ENCODE results near the gene CAMP. TPM values are rescaled to one million over a fixed set of nuclear protein-coding genes. Genes with fewer than 3 reads are reported as not detected.
A peak's percentile ranks its signal among the peaks of the same experiment; 100 is the strongest.

Gene CAMP
- total RNA-seq, 2 donors from 2014 or later: not detected

DNA sequence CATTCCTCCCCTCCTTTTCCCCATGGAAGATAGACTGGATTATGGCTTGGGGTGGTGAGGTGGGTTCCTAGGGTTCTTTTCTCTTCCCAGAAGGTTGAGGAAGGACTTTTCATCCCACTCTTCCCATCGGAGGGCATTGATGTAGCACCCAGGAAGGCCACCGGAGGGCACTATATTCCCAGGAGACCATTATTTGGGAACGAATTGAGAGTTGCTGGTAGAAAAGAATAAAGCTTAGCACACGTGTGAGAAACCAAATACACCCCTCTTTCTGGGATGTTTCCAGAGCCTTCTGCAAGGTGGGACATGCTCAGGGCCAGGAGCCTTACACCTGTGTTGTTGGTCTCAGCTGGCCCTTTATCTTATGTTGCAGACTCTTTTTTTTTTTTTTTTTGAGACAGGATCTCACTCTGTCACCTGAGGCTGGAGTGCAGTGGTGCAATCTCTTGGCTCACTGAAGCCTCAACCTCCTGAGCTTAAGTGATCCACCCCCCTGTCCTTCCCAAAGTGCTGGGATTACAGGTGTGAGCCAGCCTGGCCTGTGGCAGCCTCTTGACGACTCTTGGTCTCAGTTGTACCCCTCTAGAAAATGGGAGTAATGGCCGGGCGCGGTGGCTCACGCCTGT lies 28.7 kb upstream of the CAMP start:
- Histone ChIP-seq H3K27me3 (no peaks in the 10 kb centered on the region), H3K9me3 (no peaks in the 10 kb centered on the region), H3K36me3 (replicated peaks in 1 of 2; ENCODE audit: insufficient read depth in 1 of 2, low read depth in 2 of 2) (no peaks in the 10 kb centered on the region), H3K4me1 (no peaks in the 10 kb centered on the region), H3K27ac (no peak overlapping the region), H3K4me3 (no peak overlapping the region)
- TF ChIP-seq, protein P1, sequence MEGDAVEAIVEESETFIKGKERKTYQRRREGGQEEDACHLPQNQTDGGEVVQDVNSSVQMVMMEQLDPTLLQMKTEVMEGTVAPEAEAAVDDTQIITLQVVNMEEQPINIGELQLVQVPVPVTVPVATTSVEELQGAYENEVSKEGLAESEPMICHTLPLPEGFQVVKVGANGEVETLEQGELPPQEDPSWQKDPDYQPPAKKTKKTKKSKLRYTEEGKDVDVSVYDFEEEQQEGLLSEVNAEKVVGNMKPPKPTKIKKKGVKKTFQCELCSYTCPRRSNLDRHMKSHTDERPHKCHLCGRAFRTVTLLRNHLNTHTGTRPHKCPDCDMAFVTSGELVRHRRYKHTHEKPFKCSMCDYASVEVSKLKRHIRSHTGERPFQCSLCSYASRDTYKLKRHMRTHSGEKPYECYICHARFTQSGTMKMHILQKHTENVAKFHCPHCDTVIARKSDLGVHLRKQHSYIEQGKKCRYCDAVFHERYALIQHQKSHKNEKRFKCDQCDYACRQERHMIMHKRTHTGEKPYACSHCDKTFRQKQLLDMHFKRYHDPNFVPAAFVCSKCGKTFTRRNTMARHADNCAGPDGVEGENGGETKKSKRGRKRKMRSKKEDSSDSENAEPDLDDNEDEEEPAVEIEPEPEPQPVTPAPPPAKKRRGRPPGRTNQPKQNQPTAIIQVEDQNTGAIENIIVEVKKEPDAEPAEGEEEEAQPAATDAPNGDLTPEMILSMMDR (IDR thresholded peaks at IDR 0.05): peak; percentile 60 to 79 (median 76)
- no peak for TF ChIP-seq POLR2A (IDR thresholded peaks at IDR 0.05)
- peak; percentile 89 for ATAC-seq
- WGBS, 2 donors: 49 to 54% methylated on average over 9 of the region's 9 CpGs
- peak; percentile 60 to 79 (median 67) for DNase-seq
- intact Hi-C loops (cut with DNase I): no loop called here

DNA sequence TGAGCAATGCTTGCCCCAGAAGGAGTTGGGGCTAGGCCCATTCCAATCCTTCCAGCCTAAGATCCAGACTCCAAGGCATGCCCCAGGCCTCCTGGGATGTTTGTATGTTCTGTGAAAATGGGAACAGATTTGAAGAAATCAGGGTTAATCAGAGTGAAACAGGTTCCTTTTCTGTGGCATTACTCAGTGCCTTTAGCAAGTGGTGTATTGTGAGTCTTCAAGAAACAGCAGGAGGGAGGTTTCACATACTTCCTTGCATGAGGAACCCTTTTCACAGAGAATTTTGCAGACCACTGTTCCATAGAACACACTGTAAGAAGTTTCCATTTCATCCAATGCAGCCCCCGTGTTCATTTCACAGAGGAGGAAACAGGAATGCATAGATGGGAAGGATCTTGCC lies 26.7 kb upstream of the CAMP start:
- TF ChIP-seq, protein P1 (IDR thresholded peaks at IDR 0.05): no peak
- TF ChIP-seq POLR2A (IDR thresholded peaks at IDR 0.05): no peak
- no peaks in the 10 kb centered on the region for H3K9me3 ChIP-seq
- intact Hi-C loops (cut with DNase I): no loop called here
- H3K27me3 ChIP-seq: no peaks in the 10 kb centered on the region
- 69 to 80% methylated on average over 1 of the region's 1 CpG for WGBS, 2 donors
- no peaks in the 10 kb centered on the region for H3K4me1 ChIP-seq
- no peak overlapping the region for H3K4me3 ChIP-seq
- no peak for ATAC-seq
- no peak overlapping the region for H3K27ac ChIP-seq
- no peak for DNase-seq
- H3K36me3 ChIP-seq (replicated peaks in 1 of 2; ENCODE audit: insufficient read depth in 1 of 2, low read depth in 2 of 2): no peaks in the 10 kb centered on the region

- no peak overlapping the region for H3K4me3 ChIP-seq
- no peaks in the 10 kb centered on the region for H3K27me3 ChIP-seq
- no peaks in the 10 kb centered on the region for H3K9me3 ChIP-seq
- no peaks in the 10 kb centered on the region for H3K4me1 ChIP-seq
- DNase-seq (no peak), ATAC-seq (no peak)
- TF ChIP-seq POLR2A (IDR thresholded peaks at IDR 0.05): no peak
- TF ChIP-seq, protein P1 (IDR thresholded peaks at IDR 0.05): no peak
- H3K36me3 ChIP-seq (replicated peaks in 1 of 2; ENCODE audit: insufficient read depth in 1 of 2, low read depth in 2 of 2): no peaks in the 10 kb centered on the region
- H3K27ac ChIP-seq: no peak overlapping the region
- intact Hi-C loops (cut with DNase I): no loop called here
Measured at GRCh38 chr3:48199117-48199516, 24.2 kb upstream of the CAMP start.

- TF ChIP-seq, protein P1 (IDR thresholded peaks at IDR 0.05): no peak
- TF ChIP-seq POLR2A (IDR thresholded peaks at IDR 0.05): no peak
- 73 to 86% methylated on average over 6 of the region's 6 CpGs for WGBS, 2 donors
- DNase-seq (no peak), ATAC-seq (no peak)
- H3K36me3 ChIP-seq (replicated peaks in 1 of 2; ENCODE audit: insufficient read depth in 1 of 2, low read depth in 2 of 2): no peaks in the 10 kb centered on the region
- no peak overlapping the region for H3K4me3 ChIP-seq
- H3K4me1 ChIP-seq: no peaks in the 10 kb centered on the region
- no peaks in the 10 kb centered on the region for H3K27me3 ChIP-seq
- no peaks in the 10 kb centered on the region for H3K9me3 ChIP-seq
- H3K27ac ChIP-seq: no peak overlapping the region
- intact Hi-C loops (cut with DNase I): no loop called here
Measured at GRCh38 chr3:48202632-48203031, 20.7 kb upstream of the CAMP start.

DNA sequence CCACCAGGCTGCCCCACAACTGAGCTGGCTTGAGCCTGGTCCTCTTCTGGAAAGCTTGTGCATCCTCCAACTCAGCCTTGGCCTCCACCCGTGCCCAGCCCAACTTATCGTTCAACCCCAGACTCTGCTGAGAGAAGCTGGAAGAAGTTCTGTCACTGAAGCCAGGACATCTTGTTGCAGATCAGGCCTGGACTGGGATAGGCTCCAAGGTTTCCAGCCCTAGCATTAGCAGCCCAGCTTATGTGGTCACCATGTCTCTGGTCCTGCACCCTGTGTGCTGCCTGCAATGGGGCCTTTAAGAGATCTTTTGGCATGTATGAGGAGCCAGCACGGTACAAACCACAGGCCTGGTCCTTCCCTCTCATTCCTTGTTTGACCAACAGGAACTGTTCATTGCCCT lies 15.2 kb upstream of the CAMP start:
- Histone ChIP-seq H3K9me3 (no peaks in the 10 kb centered on the region), H3K4me1 (no peaks in the 10 kb centered on the region), H3K27me3 (no peaks in the 10 kb centered on the region), H3K4me3 (no peak overlapping the region), H3K27ac (no peak overlapping the region), H3K36me3 (replicated peaks in 1 of 2; ENCODE audit: insufficient read depth in 1 of 2, low read depth in 2 of 2) (no peaks in the 10 kb centered on the region)
- WGBS, 2 donors: 70 to 80% methylated on average over 2 to 3 of the region's 3 CpGs
- DNase-seq: no peak
- no peak for TF ChIP-seq POLR2A (IDR thresholded peaks at IDR 0.05)
- TF ChIP-seq, protein P1 (IDR thresholded peaks at IDR 0.05): no peak
- ATAC-seq: no peak
- intact Hi-C loops (cut with DNase I): no loop called here

Measured in body of pancreas (tissue), 4 donors.